WTC11 (cell line): ENCODE data around the gene NEURL3.

Experiments
- CBFB ChIP-seq: sonication (generic); formaldehyde crosslinking; IDR thresholded peaks from 2 replicates; pipeline ENCODE4 v1.8.1; 2022; ENCODE audit warnings: mild to moderate bottlenecking, low read depth, missing genetic modification reagents
- FOXJ3 ChIP-seq: sonication (generic); formaldehyde crosslinking; IDR thresholded peaks from 2 replicates; pipeline ENCODE4 v1.9.0; 2021; ENCODE audit warnings: missing genetic modification reagents, mild to moderate bottlenecking, borderline replicate concordance
- MXD4 ChIP-seq: fragments of 250-450 bp; sonication (Bioruptor Pico); IDR thresholded peaks from 2 replicates; pipeline ENCODE4 v1.8.0; 2021; ENCODE audit warnings: mild to moderate bottlenecking, moderate library complexity, borderline replicate concordance
- NFE2L1 ChIP-seq: sonication (generic); formaldehyde crosslinking; IDR thresholded peaks from 2 replicates; pipeline ENCODE4 v1.8.1; 2023; ENCODE audit warnings: missing genetic modification reagents
- NR3C1 ChIP-seq: sonication (generic); formaldehyde crosslinking; conservative IDR thresholded peaks from 2 replicates; pipeline ENCODE4 v1.8.1; 2023; ENCODE audit warnings: low read depth, mild to moderate bottlenecking, missing genetic modification reagents
- ZNF121 ChIP-seq: sonication (generic); formaldehyde crosslinking; IDR thresholded peaks from 2 replicates; pipeline ENCODE4 v1.8.0; 2023; ENCODE audit warnings: missing genetic modification reagents
- ZNF232 ChIP-seq: sonication (generic); formaldehyde crosslinking; IDR thresholded peaks from 2 replicates; pipeline ENCODE4 v1.8.0; 2022; ENCODE audit warnings: mild to moderate bottlenecking, missing genetic modification reagents
- TF ChIP-seq, protein P1 (sequence below): sonication (generic); formaldehyde crosslinking; IDR thresholded peaks from 2 replicates; pipeline ENCODE4 v1.8.1; 2023; ENCODE audit warnings: mild to moderate bottlenecking, missing genetic modification reagents
- TF ChIP-seq, protein P2 (sequence below): sonication (generic); formaldehyde crosslinking; IDR thresholded peaks from 2 replicates; pipeline ENCODE4 v1.8.1; 2023; ENCODE audit warnings: mild to moderate bottlenecking, moderate library complexity, missing genetic modification reagents
- TF ChIP-seq, protein P3 (sequence below): fragments of 200-600 bp; IDR thresholded peaks from 2 replicates; pipeline ENCODE4 v1.8.0; 2022; ENCODE audit warnings: antibody characterized with exemption
- TF ChIP-seq, protein P4 (sequence below): sonication (generic); formaldehyde crosslinking; IDR thresholded peaks from 2 replicates; pipeline ENCODE4 v1.8.1; 2022; ENCODE audit warnings: missing genetic modification reagents, borderline replicate concordance
- TF ChIP-seq, protein P5 (sequence below): sonication (generic); formaldehyde crosslinking; IDR thresholded peaks from 2 replicates; pipeline ENCODE4 v1.8.0; 2023; ENCODE audit warnings: missing genetic modification reagents, mild to moderate bottlenecking, borderline replicate concordance
- TF ChIP-seq, protein P6 (sequence below): sonication (generic); formaldehyde crosslinking; conservative IDR thresholded peaks from 2 replicates; pipeline ENCODE4 v1.8.1; 2022; ENCODE audit warnings: mild to moderate bottlenecking, missing genetic modification reagents

DNA sequence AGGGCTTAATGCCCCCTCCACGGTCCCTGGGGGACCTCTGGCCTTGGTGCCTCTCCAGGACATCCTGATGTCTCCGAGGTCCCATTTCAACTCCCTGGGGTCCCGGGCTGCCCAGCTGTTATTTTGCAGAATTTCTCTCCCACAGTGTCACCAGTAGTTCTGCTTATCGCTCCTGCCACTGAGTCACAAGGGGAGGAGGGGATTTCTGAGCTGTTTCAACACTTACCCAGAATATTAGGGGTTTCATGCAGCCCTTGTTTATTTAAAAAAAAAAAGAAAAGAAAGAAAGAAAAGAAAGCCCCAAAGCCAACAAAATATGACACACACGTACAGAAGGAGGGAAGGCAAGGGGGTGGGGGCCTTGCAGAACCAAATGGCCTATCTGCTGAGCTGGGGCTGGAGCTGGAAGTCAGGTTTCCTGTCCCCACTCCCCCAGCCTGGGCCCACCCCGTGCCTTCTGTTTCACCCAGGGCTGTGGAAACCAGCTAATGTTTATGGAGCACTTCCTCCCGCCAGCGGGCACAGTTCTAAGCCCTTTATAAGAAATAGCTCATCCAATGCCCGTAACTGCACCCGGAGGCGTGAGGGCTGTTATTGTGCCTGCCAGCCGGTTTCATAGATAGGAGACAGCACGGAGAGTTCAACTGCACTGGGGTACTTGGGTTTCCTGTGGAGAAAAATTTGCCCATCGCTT is 23.0 kb upstream of the NEURL3 start:
- TF ChIP-seq, protein P1, sequence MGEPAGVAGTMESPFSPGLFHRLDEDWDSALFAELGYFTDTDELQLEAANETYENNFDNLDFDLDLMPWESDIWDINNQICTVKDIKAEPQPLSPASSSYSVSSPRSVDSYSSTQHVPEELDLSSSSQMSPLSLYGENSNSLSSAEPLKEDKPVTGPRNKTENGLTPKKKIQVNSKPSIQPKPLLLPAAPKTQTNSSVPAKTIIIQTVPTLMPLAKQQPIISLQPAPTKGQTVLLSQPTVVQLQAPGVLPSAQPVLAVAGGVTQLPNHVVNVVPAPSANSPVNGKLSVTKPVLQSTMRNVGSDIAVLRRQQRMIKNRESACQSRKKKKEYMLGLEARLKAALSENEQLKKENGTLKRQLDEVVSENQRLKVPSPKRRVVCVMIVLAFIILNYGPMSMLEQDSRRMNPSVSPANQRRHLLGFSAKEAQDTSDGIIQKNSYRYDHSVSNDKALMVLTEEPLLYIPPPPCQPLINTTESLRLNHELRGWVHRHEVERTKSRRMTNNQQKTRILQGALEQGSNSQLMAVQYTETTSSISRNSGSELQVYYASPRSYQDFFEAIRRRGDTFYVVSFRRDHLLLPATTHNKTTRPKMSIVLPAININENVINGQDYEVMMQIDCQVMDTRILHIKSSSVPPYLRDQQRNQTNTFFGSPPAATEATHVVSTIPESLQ (CRISPR knock-in tag) = no peak
- TF ChIP-seq, protein P2, sequence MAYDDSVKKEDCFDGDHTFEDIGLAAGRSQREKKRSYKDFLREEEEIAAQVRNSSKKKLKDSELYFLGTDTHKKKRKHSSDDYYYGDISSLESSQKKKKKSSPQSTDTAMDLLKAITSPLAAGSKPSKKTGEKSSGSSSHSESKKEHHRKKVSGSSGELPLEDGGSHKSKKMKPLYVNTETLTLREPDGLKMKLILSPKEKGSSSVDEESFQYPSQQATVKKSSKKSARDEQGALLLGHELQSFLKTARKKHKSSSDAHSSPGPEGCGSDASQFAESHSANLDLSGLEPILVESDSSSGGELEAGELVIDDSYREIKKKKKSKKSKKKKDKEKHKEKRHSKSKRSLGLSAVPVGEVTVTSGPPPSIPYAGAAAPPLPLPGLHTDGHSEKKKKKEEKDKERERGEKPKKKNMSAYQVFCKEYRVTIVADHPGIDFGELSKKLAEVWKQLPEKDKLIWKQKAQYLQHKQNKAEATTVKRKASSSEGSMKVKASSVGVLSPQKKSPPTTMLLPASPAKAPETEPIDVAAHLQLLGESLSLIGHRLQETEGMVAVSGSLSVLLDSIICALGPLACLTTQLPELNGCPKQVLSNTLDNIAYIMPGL = no peak
- no peak for TF ChIP-seq MXD4 (CRISPR knock-in tag)
- TF ChIP-seq, protein P3, sequence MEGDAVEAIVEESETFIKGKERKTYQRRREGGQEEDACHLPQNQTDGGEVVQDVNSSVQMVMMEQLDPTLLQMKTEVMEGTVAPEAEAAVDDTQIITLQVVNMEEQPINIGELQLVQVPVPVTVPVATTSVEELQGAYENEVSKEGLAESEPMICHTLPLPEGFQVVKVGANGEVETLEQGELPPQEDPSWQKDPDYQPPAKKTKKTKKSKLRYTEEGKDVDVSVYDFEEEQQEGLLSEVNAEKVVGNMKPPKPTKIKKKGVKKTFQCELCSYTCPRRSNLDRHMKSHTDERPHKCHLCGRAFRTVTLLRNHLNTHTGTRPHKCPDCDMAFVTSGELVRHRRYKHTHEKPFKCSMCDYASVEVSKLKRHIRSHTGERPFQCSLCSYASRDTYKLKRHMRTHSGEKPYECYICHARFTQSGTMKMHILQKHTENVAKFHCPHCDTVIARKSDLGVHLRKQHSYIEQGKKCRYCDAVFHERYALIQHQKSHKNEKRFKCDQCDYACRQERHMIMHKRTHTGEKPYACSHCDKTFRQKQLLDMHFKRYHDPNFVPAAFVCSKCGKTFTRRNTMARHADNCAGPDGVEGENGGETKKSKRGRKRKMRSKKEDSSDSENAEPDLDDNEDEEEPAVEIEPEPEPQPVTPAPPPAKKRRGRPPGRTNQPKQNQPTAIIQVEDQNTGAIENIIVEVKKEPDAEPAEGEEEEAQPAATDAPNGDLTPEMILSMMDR = no peak
- TF ChIP-seq ZNF121 (CRISPR knock-in tag) = no peak
- TF ChIP-seq, protein P4, sequence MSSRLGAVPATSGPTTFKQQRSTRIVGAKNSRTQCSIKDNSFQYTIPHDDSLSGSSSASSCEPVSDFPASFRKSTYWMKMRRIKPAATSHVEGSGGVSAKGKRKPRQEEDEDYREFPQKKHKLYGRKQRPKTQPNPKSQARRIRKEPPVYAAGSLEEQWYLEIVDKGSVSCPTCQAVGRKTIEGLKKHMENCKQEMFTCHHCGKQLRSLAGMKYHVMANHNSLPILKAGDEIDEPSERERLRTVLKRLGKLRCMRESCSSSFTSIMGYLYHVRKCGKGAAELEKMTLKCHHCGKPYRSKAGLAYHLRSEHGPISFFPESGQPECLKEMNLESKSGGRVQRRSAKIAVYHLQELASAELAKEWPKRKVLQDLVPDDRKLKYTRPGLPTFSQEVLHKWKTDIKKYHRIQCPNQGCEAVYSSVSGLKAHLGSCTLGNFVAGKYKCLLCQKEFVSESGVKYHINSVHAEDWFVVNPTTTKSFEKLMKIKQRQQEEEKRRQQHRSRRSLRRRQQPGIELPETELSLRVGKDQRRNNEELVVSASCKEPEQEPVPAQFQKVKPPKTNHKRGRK (CRISPR knock-in tag) = no peak
- TF ChIP-seq ZNF232 = no peak
- no peak for TF ChIP-seq NR3C1 (CRISPR knock-in tag)
- TF ChIP-seq, protein P5, sequence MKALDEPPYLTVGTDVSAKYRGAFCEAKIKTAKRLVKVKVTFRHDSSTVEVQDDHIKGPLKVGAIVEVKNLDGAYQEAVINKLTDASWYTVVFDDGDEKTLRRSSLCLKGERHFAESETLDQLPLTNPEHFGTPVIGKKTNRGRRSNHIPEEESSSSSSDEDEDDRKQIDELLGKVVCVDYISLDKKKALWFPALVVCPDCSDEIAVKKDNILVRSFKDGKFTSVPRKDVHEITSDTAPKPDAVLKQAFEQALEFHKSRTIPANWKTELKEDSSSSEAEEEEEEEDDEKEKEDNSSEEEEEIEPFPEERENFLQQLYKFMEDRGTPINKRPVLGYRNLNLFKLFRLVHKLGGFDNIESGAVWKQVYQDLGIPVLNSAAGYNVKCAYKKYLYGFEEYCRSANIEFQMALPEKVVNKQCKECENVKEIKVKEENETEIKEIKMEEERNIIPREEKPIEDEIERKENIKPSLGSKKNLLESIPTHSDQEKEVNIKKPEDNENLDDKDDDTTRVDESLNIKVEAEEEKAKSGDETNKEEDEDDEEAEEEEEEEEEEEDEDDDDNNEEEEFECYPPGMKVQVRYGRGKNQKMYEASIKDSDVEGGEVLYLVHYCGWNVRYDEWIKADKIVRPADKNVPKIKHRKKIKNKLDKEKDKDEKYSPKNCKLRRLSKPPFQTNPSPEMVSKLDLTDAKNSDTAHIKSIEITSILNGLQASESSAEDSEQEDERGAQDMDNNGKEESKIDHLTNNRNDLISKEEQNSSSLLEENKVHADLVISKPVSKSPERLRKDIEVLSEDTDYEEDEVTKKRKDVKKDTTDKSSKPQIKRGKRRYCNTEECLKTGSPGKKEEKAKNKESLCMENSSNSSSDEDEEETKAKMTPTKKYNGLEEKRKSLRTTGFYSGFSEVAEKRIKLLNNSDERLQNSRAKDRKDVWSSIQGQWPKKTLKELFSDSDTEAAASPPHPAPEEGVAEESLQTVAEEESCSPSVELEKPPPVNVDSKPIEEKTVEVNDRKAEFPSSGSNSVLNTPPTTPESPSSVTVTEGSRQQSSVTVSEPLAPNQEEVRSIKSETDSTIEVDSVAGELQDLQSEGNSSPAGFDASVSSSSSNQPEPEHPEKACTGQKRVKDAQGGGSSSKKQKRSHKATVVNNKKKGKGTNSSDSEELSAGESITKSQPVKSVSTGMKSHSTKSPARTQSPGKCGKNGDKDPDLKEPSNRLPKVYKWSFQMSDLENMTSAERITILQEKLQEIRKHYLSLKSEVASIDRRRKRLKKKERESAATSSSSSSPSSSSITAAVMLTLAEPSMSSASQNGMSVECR (CRISPR knock-in tag) = no peak
- TF ChIP-seq NFE2L1 = no peak
- TF ChIP-seq CBFB = no peak
- TF ChIP-seq FOXJ3 (CRISPR knock-in tag) = no peak
- TF ChIP-seq, protein P6, sequence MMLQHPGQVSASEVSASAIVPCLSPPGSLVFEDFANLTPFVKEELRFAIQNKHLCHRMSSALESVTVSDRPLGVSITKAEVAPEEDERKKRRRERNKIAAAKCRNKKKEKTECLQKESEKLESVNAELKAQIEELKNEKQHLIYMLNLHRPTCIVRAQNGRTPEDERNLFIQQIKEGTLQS (CRISPR knock-in tag) = no peak
